CD14-positive monocyte (primary cell): ENCODE results near the gene YARS2. TPM values are rescaled to one million over a fixed set of nuclear protein-coding genes. Genes with fewer than 3 reads are reported as not detected.

Source experiments
- DNase-seq, 3 donors: peaks; one replicate each; pipeline ENCODE4 v3.0.0-alpha.2; 2011 to 2022
- H2AFZ ChIP-seq: 2 replicates; pipeline ENCODE4 v1.6.0; 2012; ENCODE audit warnings: mild to moderate bottlenecking, low read depth, low read length, inconsistent platforms; ENCODE audit not compliant: insufficient read depth, poor library complexity, severe bottlenecking
- H3K27ac ChIP-seq, 2 donors: 1 replicate in 1 of 2; 2 replicates in 1 of 2; pipeline ENCODE4 v1.5.1; 2012 to 2013; ENCODE audit warnings: low read length in 2 of 2, control low read depth in 1 of 2, inconsistent platforms in 1 of 2, low read depth in 1 of 2, mild to moderate bottlenecking in 1 of 2
- H3K27me3 ChIP-seq, 2 donors: one replicate each; pipeline versions ENCODE4 v1.6.0 to v1.6.1; 2011 to 2013; ENCODE audit warnings: low read length in 2 of 2; ENCODE audit not compliant: control insufficient read depth in 2 of 2, insufficient read depth in 2 of 2
- H3K36me3 ChIP-seq, 2 donors: replicated peaks in 1 of 2; 1 replicate in 1 of 2; 2 replicates in 1 of 2; pipeline versions ENCODE4 v1.5.1 to v1.6.1; 2012 to 2013; ENCODE audit warnings: low read length in 2 of 2, control low read depth in 1 of 2, inconsistent platforms in 1 of 2, mild to moderate bottlenecking in 1 of 2; ENCODE audit not compliant: insufficient read depth in 2 of 2, control insufficient read depth in 1 of 2
- H3K4me1 ChIP-seq, 2 donors: 1 replicate in 1 of 2; 2 replicates in 1 of 2; pipeline versions ENCODE4 v1.5.1 to v1.6.1; 2012 to 2013; ENCODE audit warnings: low read length in 2 of 2, control low read depth in 1 of 2, inconsistent platforms in 1 of 2, mild to moderate bottlenecking in 1 of 2, moderate library complexity in 1 of 2; ENCODE audit not compliant: insufficient read depth in 2 of 2, control insufficient read depth in 1 of 2
- H3K4me2 ChIP-seq: replicated peaks from 2 replicates; pipeline ENCODE3; 2012; ENCODE audit warnings: low read length, moderate library complexity, mild to moderate bottlenecking; ENCODE audit not compliant: poor library complexity, severe bottlenecking; ENCODE audit errors: extremely low read depth
- H3K4me3 ChIP-seq, 3 experiments: fragments of 200-600 bp in 1 of 3; sonication (generic) in 1 of 3; replicated peaks in 1 of 3; 1 replicate in 2 of 3; 2 replicates in 1 of 3; pipeline ENCODE4 v1.5.1; 2011 to 2013; ENCODE audit warnings: low read length in 3 of 3, mild to moderate bottlenecking in 3 of 3, control low read depth in 2 of 3, low read depth in 2 of 3, inconsistent platforms in 1 of 3, moderate library complexity in 1 of 3
- H3K79me2 ChIP-seq: 2 replicates; pipeline ENCODE4 v1.6.0; 2012; ENCODE audit warnings: mild to moderate bottlenecking, control low read depth, inconsistent platforms, low read length, moderate library complexity; ENCODE audit not compliant: insufficient read depth
- H3K9ac ChIP-seq: 2 replicates; pipeline ENCODE4 v1.6.0; 2017; ENCODE audit warnings: low read length, mild to moderate bottlenecking; ENCODE audit not compliant: insufficient read depth, poor library complexity, severe bottlenecking
- H3K9me3 ChIP-seq, 2 donors: replicated peaks in 1 of 2; 1 replicate in 1 of 2; 2 replicates in 1 of 2; pipeline versions ENCODE4 v1.5.1 to v1.6.1; 2012 to 2013; ENCODE audit warnings: low read length in 2 of 2, control low read depth in 1 of 2; ENCODE audit not compliant: control insufficient read depth in 1 of 2, insufficient read depth in 1 of 2
- H4K20me1 ChIP-seq: 2 replicates; pipeline ENCODE4 v1.6.0; 2012; ENCODE audit warnings: mild to moderate bottlenecking, low read length, control low read depth, moderate library complexity; ENCODE audit not compliant: insufficient read depth
- H3K27ac Mint-ChIP-seq, 7 donors: one replicate each; pipeline ENCODE4 v1.8.0; 2020; ENCODE audit warnings: mild to moderate bottlenecking in 7 of 7, mixed read lengths in 7 of 7, moderate library complexity in 6 of 7, inconsistent platforms in 2 of 7
- H3K27me3 Mint-ChIP-seq, 3 donors: one replicate each; pipeline ENCODE4 v1.8.0; 2021 to 2022; ENCODE audit warnings: low read depth in 3 of 3, mild to moderate bottlenecking in 3 of 3, mixed read lengths in 3 of 3, moderate library complexity in 3 of 3, inconsistent platforms in 1 of 3
- H3K36me3 Mint-ChIP-seq, 2 donors: one replicate each; pipeline ENCODE4 v1.8.0; 2020; ENCODE audit warnings: mixed read lengths in 2 of 2, inconsistent platforms in 1 of 2, mild to moderate bottlenecking in 1 of 2
- H3K4me1 Mint-ChIP-seq: one replicate; pipeline ENCODE4 v1.8.0; 2020; ENCODE audit warnings: mild to moderate bottlenecking, mixed read lengths
- H3K4me3 Mint-ChIP-seq, 2 donors: one replicate each; pipeline ENCODE4 v1.8.0; 2020; ENCODE audit warnings: mild to moderate bottlenecking in 2 of 2, mixed read lengths in 2 of 2, moderate library complexity in 1 of 2
- H3K9me3 Mint-ChIP-seq, 7 donors: one replicate each; pipeline ENCODE4 v1.8.0; 2020 to 2022; ENCODE audit warnings: mixed read lengths in 7 of 7, mild to moderate bottlenecking in 6 of 7, moderate library complexity in 6 of 7, inconsistent platforms in 2 of 7
- CTCF ChIP-seq: fragments of 200-600 bp; IDR thresholded peaks from one replicate; pipeline ENCODE4 v1.8.0; 2022; ENCODE audit warnings: antibody characterized with exemption, mild to moderate bottlenecking
- WGBS: methylation state at CpG from one replicate; pipeline ENCODE4 v1.1.5; 2013; ENCODE audit warnings: missing lambda C conversion rate; ENCODE audit not compliant: insufficient coverage; 5-methylcytosine and 5-hydroxymethylcytosine counted together
- intact Hi-C, 2 donors: fragments of 100-400 bp; cut with micrococcal nuclease; formaldehyde crosslinking; loops; one replicate each; pipeline versions ENCODE4 v1.15.0 to v1.15.1; 2023
- polyA plus RNA-seq, 3 donors: library from polyadenylated mRNA; depleted of rRNA in 1 of 3; unstranded in 2 of 3; stranded (reverse) in 1 of 3; fragments of 300-500 nt in 2 of 3; fragments of >200 nt in 1 of 3; fragmentation: Illumina TruSeq in 2 of 3; gene quantifications; 1 replicate in 2 of 3; 2 replicates in 1 of 3; pipeline ENCODE4 v1.2.3, GENCODE V29; 2012 to 2021

Gene YARS2
- polyA plus RNA-seq, 3 donors, result 4.5 to 7.5 (median 6.6) TPM

DNA sequence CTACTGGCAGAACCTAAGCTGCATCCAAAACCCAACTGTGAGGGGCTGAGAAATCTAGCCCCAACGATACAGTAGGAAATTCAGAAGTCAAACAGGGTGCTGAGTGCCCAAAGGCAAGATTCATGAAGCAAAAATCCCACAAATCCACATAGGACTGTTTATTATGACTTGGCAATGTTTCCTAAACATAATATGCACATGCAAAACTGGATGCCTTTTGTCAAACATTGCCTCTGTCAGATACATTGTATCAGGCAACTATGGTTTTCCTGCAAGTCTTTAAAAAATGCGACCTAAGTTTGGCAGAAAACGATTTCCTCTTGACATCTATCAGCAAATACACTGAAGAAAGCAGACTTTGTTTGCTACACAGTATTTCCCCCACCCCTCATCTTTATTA lies 27.3 kb upstream of the YARS2 start:
- no peak for TF ChIP-seq CTCF
- no peaks in the 10 kb centered on the region for H3K4me1 ChIP-seq
- H3K79me2 ChIP-seq, result no peaks in the 10 kb centered on the region
- H3K9me3 ChIP-seq, result no peaks in the 10 kb centered on the region
- H3K27ac Mint-ChIP-seq, result no peak overlapping the region
- DNase-seq, result no peak
- no peak overlapping the region for H2AFZ ChIP-seq
- no peak overlapping the region for H3K4me3 ChIP-seq
- no peaks in the 10 kb centered on the region for H3K36me3 Mint-ChIP-seq
- peaks cover 3 to 11% (median 5%) of the 10 kb centered on the region in 3 donors for H3K27me3 Mint-ChIP-seq
- no peaks in the 10 kb centered on the region for H4K20me1 ChIP-seq
- no peaks in the 10 kb centered on the region for H3K27me3 ChIP-seq
- H3K4me3 Mint-ChIP-seq, result no peak overlapping the region
- 83% methylated on average over 1 of the region's 3 CpGs for WGBS
- H3K36me3 ChIP-seq, result no peaks in the 10 kb centered on the region
- H3K9me3 Mint-ChIP-seq, result peaks cover 0 to 3% (median 0%) of the 10 kb centered on the region in 7 donors
- no peak overlapping the region for H3K27ac ChIP-seq
- intact Hi-C loops, result no loop called here
- H3K4me2 ChIP-seq, result no peak overlapping the region
- H3K9ac ChIP-seq, result no peak overlapping the region
- H3K4me1 Mint-ChIP-seq, result no peaks in the 10 kb centered on the region

- no peaks in the 10 kb centered on the region for H3K36me3 ChIP-seq
- no peak overlapping the region for H3K9ac ChIP-seq
- H3K9me3 Mint-ChIP-seq, result no peaks in the 10 kb centered on the region
- no peaks in the 10 kb centered on the region for H3K79me2 ChIP-seq
- no peak overlapping the region for H2AFZ ChIP-seq
- no peak overlapping the region for H3K4me3 Mint-ChIP-seq
- no peaks in the 10 kb centered on the region for H3K36me3 Mint-ChIP-seq
- no peak overlapping the region for H3K27ac ChIP-seq
- TF ChIP-seq CTCF, result no peak
- no peak overlapping the region for H3K27ac Mint-ChIP-seq
- intact Hi-C loops, result no loop called here
- H3K4me3 ChIP-seq, result no peak overlapping the region
- no peaks in the 10 kb centered on the region for H3K9me3 ChIP-seq
- H3K4me1 ChIP-seq, result no peaks in the 10 kb centered on the region
- no peaks in the 10 kb centered on the region for H3K27me3 ChIP-seq
- H3K4me2 ChIP-seq, result no peak overlapping the region
- peaks cover 3 to 14% (median 10%) of the 10 kb centered on the region in 3 donors for H3K27me3 Mint-ChIP-seq
- no peaks in the 10 kb centered on the region for H3K4me1 Mint-ChIP-seq
- WGBS, result 100% methylated on average over 1 of the region's 1 CpG
- H4K20me1 ChIP-seq, result no peaks in the 10 kb centered on the region
- DNase-seq, result no peak
These were observed 24.4 kb upstream of the YARS2 start for GRCh38 chr12:32780071-32780470.
